Lower leg skin (tissue), 3 donors: ENCODE results near the gene ATF7IP2.

ENCODE experiments used
- POLR2A ChIP-seq, 2 donors: fragments of 450-650 bp; IDR thresholded peaks; one replicate each; pipeline ENCODE4 v1.6.1; 2016 to 2017; ENCODE audit warnings: antibody characterized with exemption in 2 of 2, mild to moderate bottlenecking in 1 of 2, moderate library complexity in 1 of 2
- TF ChIP-seq, protein P1 (sequence below), 3 donors: fragments of 450-650 bp; IDR thresholded peaks; one replicate each; pipeline ENCODE4 v1.5.1; 2016; ENCODE audit warnings: antibody characterized with exemption in 3 of 3, mild to moderate bottlenecking in 3 of 3, moderate library complexity in 2 of 3

DNA sequence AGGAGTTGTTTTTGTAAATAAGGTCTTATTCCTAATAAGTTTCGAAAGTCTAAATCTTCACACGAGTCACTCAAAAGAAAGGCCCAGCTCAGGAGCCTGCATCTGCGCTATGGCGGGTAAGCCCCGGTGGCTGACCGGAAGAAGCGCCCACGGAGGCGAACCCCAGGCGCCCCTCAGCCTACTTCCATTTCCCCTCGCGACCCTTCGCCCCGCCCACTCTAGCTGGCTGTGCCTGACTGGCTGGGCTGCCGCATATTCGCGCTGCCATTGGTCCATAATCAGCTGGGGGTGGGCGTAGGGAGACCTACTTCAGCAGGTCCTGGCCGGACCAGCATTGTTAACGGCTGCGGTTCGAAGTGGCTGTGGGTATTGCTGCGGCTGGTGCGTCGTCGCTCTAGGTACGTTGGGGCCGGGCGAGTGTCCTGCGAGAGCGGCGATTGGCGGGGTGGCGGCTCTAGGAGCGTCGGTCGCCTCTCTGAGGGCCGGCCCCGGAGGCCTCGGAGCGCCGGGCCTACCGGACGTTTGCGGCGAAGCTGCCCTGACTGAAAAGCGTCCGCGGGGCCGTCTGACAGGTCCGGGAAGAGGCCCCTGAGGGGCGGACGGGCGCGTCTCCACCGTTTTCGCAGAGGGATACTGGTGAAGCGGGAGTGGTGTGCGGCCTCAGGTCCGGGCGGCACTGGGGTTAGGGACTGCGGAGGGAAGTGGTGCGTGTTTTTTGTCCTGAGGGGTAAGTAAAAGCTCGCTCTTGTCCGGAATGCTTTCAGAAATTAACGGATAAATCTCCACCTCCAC lies at the start of gene ATF7IP2:
- TF ChIP-seq, protein P1, sequence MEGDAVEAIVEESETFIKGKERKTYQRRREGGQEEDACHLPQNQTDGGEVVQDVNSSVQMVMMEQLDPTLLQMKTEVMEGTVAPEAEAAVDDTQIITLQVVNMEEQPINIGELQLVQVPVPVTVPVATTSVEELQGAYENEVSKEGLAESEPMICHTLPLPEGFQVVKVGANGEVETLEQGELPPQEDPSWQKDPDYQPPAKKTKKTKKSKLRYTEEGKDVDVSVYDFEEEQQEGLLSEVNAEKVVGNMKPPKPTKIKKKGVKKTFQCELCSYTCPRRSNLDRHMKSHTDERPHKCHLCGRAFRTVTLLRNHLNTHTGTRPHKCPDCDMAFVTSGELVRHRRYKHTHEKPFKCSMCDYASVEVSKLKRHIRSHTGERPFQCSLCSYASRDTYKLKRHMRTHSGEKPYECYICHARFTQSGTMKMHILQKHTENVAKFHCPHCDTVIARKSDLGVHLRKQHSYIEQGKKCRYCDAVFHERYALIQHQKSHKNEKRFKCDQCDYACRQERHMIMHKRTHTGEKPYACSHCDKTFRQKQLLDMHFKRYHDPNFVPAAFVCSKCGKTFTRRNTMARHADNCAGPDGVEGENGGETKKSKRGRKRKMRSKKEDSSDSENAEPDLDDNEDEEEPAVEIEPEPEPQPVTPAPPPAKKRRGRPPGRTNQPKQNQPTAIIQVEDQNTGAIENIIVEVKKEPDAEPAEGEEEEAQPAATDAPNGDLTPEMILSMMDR (IDR thresholded peaks at IDR 0.05), result peak in 1 of 3 donors; percentile 14
- TF ChIP-seq POLR2A (IDR thresholded peaks at IDR 0.05), result no peak
